ENCODE data around the gene TSPAN11. TPM values are rescaled to one million over a fixed set of nuclear protein-coding genes. Genes with fewer than 3 reads are reported as not detected.

The TSPAN11 gene
- total and polyA plus RNA-seq, 9 donors, result 0.33 to 2.8 (median 1.5) TPM

- no peaks in the 10 kb centered on the region for H3K9me3 ChIP-seq
- WGBS, 3 donors, result 69 to 80% (median 79%) methylated on average over 1 of the region's 1 CpG
Measured at GRCh38 chr12:30942486-30942885, 15.9 kb downstream of the TSPAN11 start.

DNA sequence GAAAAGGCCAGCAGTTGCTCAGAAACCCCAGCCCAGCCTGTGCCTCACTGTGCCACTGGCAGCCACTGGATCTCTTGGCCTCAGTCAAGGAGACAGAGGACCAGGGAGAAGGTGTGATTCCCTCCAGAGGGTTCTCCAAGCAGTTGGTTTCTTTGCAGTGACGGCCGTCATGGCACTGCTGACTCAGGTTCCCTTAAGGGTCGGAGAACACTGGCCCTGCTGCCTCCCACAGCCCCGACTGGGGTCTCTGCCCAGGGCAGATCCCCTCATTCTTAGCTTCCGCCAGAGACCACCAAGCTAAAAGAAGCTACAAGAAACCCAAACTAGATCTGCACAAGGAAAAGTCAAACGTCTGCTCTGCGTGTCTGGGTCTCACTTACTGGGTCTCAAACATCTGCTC, 16.4 kb downstream of the TSPAN11 start:
- Histone ChIP-seq H3K27ac (no peak overlapping the region), H3K4me3 (no peak overlapping the region), H3K4me1 (ENCODE audit: insufficient read depth) (no peaks in the 10 kb centered on the region), H3K9me3 (no peaks in the 10 kb centered on the region), H3K27me3 (no peaks in the 10 kb centered on the region), H3K36me3 (no peaks in the 10 kb centered on the region)
- TF ChIP-seq EP300 (IDR thresholded peaks at IDR 0.05), result no peak
- TF ChIP-seq CTCF (IDR thresholded peaks at IDR 0.05), result no peak
- no peak for TF ChIP-seq POLR2A (IDR thresholded peaks at IDR 0.05)
- WGBS, 3 donors, result 72 to 82% (median 81%) methylated on average over 7 of the region's 7 CpGs
- DNase-seq, result no peak
- intact Hi-C loops (cut with DNase I), result no loop called here

More at GRCh38 chr12:30942486-30942885, 15.9 kb downstream of the TSPAN11 start:
- no peak for DNase-seq
- intact Hi-C loops (cut with DNase I), result no loop called here
- no peak overlapping the region for H3K4me3 ChIP-seq
- H3K4me1 ChIP-seq (ENCODE audit: insufficient read depth), result no peaks in the 10 kb centered on the region
- H3K36me3 ChIP-seq, result no peaks in the 10 kb centered on the region
- TF ChIP-seq CTCF (IDR thresholded peaks at IDR 0.05) (no peak), EP300 (IDR thresholded peaks at IDR 0.05) (no peak), POLR2A (IDR thresholded peaks at IDR 0.05) (no peak)
- H3K27me3 ChIP-seq, result no peaks in the 10 kb centered on the region
- no peak overlapping the region for H3K27ac ChIP-seq

- H3K27me3 ChIP-seq, result no peaks in the 10 kb centered on the region
- no peaks in the 10 kb centered on the region for H3K36me3 ChIP-seq
- H3K4me1 ChIP-seq (ENCODE audit: insufficient read depth), result no peaks in the 10 kb centered on the region
- DNase-seq, result no peak
- TF ChIP-seq EP300 (IDR thresholded peaks at IDR 0.05) (no peak), POLR2A (IDR thresholded peaks at IDR 0.05) (no peak), CTCF (IDR thresholded peaks at IDR 0.05) (no peak)
- H3K9me3 ChIP-seq, result no peaks in the 10 kb centered on the region
- intact Hi-C loops (cut with DNase I), result no loop called here
- H3K27ac ChIP-seq, result no peak overlapping the region
- no peak overlapping the region for H3K4me3 ChIP-seq
- 93 to 94% (median 93%) methylated on average over 11 of the region's 11 CpGs for WGBS, 3 donors
Measured at GRCh38 chr12:30945443-30946164, 19.1 kb downstream of the TSPAN11 start.

- no peaks in the 10 kb centered on the region for H3K27me3 ChIP-seq
- no peak overlapping the region for H3K4me3 ChIP-seq
- no peaks in the 10 kb centered on the region for H3K36me3 ChIP-seq
- DNase-seq, result no peak
- no peaks in the 10 kb centered on the region for H3K4me1 ChIP-seq (ENCODE audit: insufficient read depth)
- intact Hi-C loops (cut with DNase I), result no loop called here
- WGBS, 3 donors, result 73 to 80% (median 75%) methylated on average over 6 of the region's 6 CpGs
- no peak overlapping the region for H3K27ac ChIP-seq
- H3K9me3 ChIP-seq, result no peaks in the 10 kb centered on the region
- TF ChIP-seq CTCF (IDR thresholded peaks at IDR 0.05) (no peak), EP300 (IDR thresholded peaks at IDR 0.05) (no peak), POLR2A (IDR thresholded peaks at IDR 0.05) (no peak)
Measured at GRCh38 chr12:30952015-30952414, 25.5 kb downstream of the TSPAN11 start.

Data from ovary (tissue), 9 donors.